GM19238 (cell line): ENCODE results near the gene AFF4.
"Not testable (repeated sequence)": the region's sequence is repeated elsewhere in the genome, so short reads cannot be mapped to it uniquely, and the experiment has no call there.

ENCODE experiments used
- DNase-seq: peaks from one replicate; pipeline ENCODE4 v3.0.0; 2011; ENCODE audit warnings: low spot score; ENCODE audit not compliant: insufficient read length

AFF4 gene

DNA sequence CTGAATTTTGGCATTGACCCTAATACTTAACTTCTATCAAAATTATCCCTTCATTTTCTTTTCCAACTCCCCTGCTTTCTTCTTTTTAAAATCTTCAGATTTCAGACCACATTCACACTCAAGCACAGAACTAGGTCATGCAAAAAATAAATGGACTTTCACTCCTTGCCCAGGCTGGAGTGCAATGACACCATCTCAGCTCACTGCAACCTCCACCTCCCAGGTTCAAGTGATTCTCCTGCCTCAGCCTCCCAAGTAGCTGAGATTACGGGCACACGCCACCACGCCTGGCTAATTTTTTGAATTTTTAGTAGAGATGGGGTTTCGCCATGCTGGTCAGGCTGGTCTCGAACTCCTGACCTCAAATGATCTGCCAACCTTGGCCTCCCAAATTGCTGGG lies 108.4 kb downstream of the AFF4 start:
- not testable (repeated sequence) for DNase-seq

DNA sequence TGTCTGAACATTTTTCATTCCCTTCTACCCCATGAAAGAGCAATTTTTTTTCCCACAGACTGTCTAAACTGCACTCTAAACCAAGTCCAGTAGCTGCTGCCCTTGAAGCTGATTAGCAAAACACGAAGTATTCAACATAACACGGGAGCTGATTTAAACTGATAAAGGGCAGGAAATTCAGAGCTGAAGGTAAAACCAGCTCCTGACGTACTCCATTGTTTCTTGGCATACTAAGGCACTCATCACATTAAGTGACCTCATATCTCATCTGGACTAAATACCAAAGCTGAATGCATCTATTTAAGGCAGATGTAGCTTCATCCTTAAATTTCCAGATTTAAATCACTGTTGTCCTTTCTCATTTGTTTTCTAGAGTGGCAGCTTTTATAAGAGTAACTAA lies 109.1 kb downstream of the AFF4 start:
- no peak for DNase-seq

DNA sequence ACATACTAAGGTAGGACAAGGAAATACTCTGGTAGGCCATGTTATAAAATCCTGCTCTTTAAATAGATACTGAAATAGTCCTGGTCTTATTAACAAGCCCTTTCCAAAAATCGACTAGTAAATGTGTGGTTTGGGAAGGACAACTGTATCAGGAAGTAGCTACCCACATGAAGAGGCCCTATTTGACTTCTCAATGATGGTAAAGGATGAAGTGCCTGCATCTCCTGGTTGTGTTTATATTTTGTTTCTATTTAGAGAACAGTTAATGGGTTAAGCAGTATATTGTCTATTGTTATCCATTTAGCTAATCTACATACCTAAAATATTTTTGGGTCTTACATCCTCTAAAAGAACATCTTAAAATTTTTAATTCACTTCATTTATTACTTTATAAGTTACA lies 109.6 kb downstream of the AFF4 start:
- no peak for DNase-seq

DNA sequence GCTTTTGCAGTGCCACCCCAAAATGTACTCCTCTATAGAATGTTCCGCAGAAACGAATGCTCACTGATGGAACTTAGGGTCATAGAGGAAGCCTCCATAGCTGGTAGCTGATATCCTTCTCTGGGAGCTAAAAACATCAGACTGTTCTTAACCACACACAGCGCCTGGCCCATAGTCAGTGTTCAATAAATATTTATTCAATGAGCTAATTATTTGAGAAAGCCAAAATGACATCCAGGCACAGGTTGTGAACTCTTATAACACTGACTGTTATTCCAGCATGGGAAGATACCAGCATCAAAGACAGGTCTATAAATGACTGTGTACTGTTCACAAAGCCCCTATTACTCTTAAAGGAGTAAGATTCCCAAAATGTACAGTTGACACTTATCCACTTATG lies 110.1 kb downstream of the AFF4 start:
- no peak for DNase-seq

DNA sequence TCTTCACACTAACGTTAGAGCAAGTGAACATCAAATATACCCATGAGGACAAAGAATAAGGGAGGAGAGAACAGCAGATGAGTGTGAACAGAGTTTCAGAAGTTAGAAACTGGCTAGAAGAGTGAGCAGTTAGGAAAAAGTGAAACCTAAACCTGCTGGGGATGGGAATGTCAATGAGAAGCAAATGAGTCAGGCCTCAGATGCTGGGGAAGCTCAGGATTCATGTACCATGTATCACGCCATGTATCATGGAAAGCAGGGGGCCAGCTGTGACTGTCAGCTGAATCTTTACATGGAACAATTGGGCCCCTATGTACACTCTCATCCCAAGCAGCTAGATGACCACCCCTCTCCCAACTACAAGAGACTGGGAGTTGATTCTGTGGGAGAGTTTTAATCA lies 113.4 kb downstream of the AFF4 start:
- DNase-seq: no peak

DNA sequence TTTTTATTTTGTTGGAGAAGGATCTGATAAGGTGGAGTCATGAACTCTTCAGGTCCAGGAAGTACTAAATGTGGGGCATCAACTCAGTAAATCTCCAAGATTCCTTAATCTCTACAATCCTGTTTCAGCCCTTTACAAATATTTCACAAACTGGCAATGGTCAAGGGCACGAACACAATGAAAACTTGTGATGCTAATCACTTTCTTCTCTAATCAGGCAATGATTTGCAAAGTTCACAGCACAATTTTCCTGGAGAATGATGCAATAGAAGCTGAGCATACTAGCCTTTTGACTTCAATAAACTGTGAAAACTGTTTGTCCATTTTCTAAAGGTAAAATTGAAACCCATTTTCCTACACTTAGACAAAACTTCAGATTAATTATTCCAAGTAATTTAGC lies 114.1 kb downstream of the AFF4 start:
- no peak for DNase-seq

DNA sequence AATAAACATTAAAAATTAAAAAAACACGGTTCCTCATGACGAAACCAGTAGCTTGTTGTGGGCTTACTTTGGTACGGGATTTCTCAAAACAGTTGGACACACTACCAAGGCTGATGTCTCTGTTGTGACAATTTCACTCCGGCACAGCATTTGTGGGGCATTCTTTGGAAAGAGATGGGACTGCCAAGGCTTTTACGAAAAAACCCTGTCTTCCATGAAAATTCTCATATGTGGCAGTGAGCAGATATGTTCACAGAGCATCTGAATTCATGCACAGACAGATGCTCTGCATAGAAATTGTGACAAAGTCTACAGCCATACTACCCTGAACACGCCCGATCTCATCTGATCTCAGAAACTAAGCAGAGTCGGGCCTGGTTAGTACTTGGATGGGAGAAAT lies 115.2 kb downstream of the AFF4 start:
- no peak for DNase-seq

DNA sequence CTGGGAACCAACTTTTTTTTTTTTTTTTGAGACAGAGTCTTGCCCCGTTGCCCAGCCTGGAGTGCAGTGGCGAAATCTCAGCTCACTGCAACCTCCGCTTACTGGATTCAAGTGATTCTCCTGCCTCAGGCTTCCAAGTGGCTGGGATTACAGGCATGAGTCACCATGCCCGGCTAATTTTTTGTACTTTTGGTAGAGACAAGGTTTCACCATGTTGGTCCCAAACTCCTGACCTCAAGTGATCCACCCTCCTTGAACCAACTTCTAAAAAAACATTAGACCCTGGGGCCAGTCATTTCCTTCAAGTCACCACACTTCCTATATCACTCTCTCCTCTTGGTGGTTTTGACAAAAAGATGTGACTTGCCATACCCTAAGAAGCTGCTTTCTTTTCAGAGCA lies 122.1 kb downstream of the AFF4 start:
- DNase-seq: no peak

DNA sequence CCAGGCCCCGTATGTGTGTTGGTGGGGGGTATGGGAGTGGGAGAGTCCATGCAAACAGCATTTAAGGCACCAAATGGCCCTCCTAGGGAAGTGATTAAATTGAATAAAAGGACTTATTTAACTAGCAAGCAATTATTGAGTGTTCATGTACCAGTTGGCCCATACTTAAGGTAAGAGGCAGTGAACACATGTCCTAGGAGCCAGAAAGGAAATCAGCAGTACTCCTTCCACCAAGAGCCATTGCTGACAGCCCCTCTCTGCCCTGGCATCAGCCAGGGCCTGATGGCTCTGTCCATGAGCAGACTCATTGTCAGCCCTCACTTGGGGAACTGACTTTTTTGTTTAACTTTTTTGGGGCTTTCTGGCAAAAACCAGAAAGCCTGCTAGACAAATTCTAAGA lies 122.5 kb downstream of the AFF4 start:
- no peak for DNase-seq

DNA sequence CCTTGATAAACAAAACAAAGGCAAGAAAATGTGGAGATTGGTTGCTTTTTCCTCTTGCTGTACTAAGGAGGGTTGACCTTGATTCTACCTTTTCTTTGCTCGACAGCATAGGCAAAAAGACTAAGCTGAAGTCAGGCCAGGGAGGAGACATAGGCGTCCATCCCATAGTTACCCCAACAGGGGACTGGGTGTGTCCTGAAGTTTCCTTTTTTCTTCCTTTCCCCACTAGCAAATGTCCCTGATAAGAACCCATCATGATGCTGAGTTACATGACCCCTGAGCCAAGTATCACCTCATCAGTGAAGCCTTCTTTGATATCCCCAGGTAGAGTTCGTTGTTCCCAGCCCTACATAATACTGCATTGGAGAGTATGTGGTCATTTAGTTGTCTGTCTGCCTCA lies 123.1 kb downstream of the AFF4 start:
- DNase-seq: no peak

DNA sequence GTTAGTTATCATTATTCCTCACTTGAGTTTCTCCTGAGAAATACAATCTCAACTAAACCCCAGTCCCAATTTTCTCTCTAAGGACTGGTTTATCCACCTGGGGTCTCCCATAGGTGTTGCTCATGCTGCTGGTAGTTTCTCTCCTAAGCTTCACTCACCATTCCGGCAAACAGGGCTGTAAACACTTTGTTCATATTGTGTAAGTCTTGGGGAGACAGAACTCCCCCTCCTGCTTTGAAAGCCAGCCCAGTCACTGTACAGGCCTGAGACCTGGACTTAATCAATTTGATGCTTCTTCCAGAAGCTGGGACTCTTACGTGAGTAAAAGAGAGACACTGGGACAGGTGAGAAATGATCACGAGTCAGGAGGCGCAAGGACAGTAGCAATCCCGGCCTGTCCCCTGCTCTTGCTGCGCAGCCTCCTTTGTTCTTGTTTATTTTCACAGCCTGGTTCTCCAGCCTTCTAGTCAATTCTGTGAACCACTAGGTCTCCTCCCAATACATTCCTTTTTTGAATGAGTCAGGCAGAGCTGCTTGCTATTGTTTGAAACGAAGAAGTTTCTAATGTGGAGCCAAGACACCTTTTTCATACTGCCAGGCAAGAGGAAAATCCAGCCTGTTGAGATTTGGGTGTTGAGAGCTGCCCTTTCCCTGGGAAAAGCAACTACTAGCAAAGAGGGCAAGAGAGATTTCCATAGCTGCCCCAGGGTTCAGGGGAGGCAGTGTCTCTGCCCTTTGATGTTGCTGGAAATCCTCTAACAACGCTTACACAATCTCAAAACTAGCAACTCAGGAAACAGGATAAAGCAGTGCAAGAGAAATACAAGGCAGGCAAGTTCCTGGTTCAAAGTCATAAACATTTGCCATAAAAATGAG lies 123.8 kb downstream of the AFF4 start:
- no peak for DNase-seq

DNA sequence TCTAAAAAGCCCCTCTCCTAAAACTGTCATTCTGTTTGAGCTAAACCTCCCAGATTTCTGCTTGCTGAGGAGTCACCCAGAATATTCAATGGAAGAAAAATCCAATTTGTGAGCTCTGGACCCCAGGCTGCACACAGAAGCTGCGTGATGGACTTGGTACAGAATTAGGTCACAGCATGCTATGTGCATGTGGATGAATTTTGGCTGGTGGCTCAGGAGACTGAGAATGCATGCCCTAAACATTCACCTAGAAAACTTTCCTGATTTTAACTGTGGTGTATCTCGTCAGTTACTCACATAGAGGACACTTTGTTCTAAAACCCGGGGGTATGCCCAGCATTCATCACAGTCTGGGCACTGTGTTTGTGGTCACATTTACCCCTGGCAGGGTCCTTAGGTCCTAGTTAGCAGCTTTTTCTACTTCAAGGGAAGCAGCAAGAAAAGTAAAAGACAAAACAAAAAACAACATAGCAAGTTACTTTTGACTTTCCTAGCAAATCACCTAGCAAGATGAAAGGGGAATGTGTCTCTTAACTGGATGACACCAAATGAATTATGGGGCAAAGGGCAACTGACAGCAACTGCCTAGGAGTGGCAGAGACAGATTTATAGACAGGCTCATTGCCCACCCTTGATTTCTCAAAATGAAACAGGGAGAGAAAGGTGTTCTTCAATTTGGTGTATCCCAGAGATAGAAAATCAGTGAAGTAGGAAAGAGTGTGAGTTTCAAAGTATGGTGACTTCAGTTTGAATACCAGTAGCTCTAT lies 124.7 kb downstream of the AFF4 start:
- DNase-seq: no peak

DNA sequence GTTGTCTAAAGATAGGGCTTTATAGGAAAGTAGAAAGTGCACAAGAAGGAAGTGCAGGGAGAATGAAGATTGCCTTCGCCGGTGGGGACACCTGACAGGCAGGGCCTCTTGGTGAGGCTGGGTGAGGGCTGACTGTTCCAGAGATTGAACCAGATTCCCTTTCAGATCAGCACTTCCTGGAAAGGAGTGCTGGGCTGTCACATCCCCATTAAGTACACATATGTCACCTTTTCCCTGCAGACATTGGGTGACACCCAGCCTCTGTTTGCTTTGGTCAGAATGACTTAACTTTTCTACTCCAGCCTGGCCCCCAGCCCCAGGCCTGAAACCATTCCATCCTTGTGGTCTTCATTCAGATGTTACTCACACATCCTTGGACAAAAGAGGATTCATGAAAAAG lies 125.6 kb downstream of the AFF4 start:
- no peak for DNase-seq

DNA sequence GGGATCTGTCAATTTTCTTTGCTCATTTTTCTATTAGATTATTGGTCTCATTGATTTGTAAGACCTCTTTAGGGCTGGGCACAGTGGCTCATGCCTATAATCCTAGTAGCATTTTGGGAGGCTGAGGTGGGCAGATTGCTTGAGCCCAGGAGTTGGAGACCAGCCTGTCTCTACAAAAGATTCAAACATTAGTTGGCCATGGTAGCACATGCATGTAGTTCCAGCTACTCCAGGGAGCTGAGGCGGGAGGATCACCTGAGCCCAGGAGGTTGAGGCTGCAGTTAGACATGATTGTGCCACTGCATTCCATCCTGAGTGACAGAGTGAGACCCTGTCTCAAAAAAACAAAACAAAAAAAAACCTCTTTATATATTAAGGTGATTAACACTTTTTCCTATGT lies 126.6 kb downstream of the AFF4 start:
- no peak for DNase-seq

DNA sequence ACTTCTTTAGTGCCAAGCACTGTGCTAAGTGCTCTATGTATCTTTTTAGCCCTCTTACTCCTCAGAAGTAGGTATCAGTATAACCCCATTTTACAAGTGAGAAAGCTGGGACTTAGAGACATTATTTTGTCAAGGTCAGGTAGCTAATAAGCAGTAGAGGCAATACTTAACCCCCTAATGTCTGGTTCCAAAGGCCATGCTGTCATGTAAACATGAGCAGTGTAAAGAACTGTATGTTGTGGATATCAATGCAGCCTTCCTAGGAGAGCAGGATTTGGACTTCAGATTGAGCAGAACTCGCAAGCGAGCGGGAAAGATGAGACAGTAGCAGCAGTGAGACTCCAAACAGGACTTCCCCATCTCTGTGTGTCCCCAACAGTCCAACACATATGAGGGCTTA lies 129.4 kb downstream of the AFF4 start:
- DNase-seq: no peak

DNA sequence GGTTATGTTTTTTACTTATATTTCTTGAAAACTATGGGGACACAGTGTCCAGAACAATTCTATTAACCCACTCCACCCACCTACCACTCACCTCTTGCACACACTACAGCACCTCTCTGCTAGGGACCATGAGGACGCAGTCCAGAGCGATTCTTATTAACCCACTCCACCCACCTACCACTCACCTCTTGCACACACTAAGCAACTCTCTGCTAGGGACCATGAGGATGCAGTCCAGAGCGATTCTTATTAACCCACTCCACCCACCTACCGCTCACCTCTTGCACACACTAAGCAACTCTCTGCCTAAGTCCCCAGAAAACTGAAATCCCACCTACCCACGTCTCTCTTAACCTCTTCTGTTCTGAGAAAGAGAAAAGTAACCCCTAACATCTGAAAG lies 130.8 kb downstream of the AFF4 start:
- no peak for DNase-seq

DNA sequence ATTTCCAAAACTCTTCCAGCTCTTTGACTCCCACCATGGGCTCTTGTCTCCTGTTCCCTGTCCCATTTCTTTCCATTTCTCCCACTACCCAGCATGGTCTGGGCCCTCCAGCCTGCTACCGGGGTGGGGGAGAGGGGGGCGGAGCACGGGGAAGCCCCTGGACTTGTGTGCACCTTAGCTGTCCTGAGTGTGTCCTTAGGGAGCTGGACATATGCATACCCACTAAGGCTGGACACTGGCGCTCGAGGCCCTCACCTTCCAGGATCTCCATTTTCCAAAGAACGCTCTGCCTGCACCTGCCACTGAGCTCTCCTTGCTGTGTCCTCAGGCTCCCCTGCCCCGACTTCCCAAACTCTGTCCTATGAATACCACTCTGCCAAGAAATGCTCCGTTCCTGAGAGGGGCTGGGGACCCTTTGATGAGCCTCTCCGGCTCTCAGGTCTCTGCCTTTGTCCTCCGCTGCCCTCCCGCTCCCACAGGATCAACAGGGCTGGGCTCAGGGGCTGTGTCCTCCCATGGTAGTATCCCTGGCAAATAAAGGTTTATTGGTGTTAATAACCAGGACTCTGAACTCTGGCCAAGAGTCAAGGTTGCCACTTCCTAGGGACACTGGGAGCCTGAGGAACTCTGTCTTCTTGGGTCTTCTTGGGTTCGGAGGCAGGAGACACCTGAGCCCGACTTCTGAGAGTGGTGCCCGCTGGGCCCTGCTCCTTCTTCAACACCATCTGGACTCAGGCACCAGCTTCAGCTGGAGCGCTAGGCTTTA lies 132.2 kb downstream of the AFF4 start:
- no peak for DNase-seq

DNA sequence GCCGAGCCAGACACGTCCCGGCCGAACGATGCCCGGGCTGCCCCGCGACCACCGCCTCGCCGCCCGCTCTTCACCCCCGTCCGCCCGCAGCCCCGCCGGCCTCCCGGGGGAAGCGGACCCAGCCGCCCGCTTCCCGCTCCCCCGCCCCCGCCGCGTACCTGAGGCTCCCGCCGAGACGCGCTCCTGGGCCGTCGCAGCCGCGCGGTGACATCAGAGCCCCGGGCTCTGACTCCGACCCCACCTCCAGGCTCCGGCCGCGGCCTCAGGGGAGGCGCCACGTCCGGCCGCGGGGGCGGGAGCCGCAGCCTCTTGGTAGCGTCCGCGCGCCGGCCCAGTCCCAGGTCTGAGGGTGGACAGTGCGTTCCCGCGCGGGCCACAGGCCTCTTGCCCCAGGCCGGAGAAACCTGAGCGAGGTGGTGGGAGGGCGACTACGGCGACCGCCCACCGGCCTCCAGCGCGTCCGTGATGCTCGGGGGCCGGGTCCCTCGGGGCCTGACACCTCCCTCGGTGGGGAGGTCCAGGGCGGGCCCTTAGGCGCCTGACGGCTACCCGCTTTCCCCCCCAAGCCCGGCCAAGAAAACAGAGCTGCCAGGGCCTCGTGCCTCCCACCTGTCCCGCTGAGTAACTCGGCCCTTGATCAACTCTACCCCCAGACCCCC lies 132.9 kb downstream of the AFF4 start, which contains the start of gene SHROOM1:
Gene SHROOM1, minus strand, starts transcription at position 212 of the 659 bp plus-strand sequence. CDS start 4,507 bp downstream, outside the sequence.
- DNase-seq: peak; percentile 62

DNA sequence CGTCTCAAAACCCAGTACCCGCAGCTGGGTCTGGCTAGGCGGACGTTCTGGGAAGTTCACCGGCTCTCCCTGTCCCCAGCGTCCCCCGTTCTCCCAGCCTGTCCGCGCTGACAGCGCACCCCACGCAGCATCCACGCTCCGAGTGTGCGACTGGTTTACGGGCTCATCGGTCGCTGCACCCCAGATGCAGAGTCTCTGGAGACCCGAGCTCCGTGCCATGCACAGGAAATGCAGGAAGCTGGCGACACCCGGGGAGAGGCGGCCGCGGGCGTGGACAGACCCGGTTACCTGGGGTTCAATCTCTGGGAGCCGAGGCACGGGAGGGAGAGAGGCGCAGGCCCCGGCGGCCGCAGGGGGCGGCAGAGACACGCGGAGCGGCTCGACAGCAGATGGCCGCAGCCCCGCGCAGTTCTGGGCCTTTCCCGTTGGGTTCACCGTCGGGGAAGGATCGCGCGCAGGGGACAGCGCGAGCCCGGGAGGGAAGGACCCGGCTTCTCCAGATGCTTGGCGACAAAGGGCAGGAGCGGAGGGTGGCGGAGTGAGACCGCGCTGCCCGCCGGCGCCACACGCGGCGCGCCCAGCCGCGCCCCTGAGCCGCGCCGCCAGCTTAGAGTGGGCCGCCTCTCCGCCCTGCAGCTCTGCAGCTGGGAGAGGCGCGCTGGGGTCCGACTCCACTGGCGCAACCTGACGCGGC lies 133.5 kb downstream of the AFF4 start:
- peak; percentile 91 for DNase-seq

DNA sequence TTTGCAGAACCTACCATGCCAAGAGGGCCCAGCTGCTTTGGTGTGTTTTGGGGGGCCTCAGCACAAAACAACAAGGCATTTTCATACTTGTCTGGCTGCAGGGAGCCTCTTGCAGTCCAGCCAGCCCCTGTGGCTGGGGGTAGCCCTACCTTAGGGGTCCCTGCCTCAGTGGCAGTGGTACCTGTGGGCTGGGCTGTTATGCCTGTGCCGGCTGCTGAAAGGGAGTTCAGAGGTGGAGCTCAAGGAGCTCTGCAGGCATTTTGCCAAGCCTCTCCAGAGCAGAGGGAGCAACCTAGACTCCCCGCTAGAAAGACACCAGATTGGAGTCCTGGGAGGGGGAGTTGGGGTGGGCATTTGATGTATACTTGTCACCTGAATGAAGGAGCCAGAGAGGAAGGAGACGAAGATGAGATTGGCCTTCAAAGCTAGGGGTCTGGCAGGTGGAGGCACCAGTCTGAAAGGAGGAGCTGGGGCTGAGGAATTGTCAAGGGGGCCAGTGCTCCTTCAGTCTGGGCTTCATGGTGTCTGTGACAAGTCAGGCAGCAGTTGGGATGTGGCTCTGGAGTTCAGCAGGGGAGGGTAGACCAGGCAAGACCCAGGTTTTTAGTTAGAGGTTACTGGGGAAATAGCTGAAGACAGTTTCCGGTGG lies 134.5 kb downstream of the AFF4 start:
- no peak for DNase-seq
